Measurements from ENCODE around the gene APOBEC2.

The APOBEC2 gene

GRCh38 chr6:41061196-41061726 is 8.3 kb downstream of the APOBEC2 start:
- no peak for DNase-seq (ENCODE audit: low spot score)

GRCh38 chr6:41062056-41062455 is 9.1 kb downstream of the APOBEC2 start:
- no peak for DNase-seq (ENCODE audit: low spot score)

GRCh38 chr6:41063884-41064285 is 10.9 kb downstream of the APOBEC2 start:
- no peak for DNase-seq (ENCODE audit: low spot score)

GRCh38 chr6:41064841-41065240 is 11.8 kb downstream of the APOBEC2 start:
- no peak for DNase-seq (ENCODE audit: low spot score)

GRCh38 chr6:41065550-41066026 is 12.6 kb downstream of the APOBEC2 start:
- DNase-seq (ENCODE audit: low spot score) = no peak

GRCh38 chr6:41066867-41067304 is 13.9 kb downstream of the APOBEC2 start:
- peak; percentile 86 for DNase-seq (ENCODE audit: low spot score)

GRCh38 chr6:41071501-41071922 is 18.5 kb downstream of the APOBEC2 start:
- no peak for DNase-seq (ENCODE audit: low spot score)

- peak; percentile 99 for DNase-seq (ENCODE audit: low spot score)
Measured at GRCh38 chr6:41071923-41072835, 19.2 kb downstream of the APOBEC2 start, which contains the start of gene OARD1. Gene OARD1, minus strand, starts transcription at chr6:41072356. Its CDS starts 722 bp downstream, at chr6:41071634.

GRCh38 chr6:41072836-41073202 is 19.8 kb downstream of the APOBEC2 start, which contains the start of gene NFYA:
Gene NFYA, plus strand, starts transcription at chr6:41072974. Its CDS starts 6,116 bp downstream, at chr6:41079090.
- DNase-seq (ENCODE audit: low spot score) = no peak

GRCh38 chr6:41073203-41073967 is 20.4 kb downstream of the APOBEC2 start:
- peak; percentile 86 for DNase-seq (ENCODE audit: low spot score)

GRCh38 chr6:41073968-41074691 is 21.1 kb downstream of the APOBEC2 start:
- peak; percentile 44 for DNase-seq (ENCODE audit: low spot score)

- DNase-seq (ENCODE audit: low spot score) = peak; percentile 25
Measured at GRCh38 chr6:41074692-41075436, 21.9 kb downstream of the APOBEC2 start.

GRCh38 chr6:41075651-41076626 is 22.9 kb downstream of the APOBEC2 start:
- no peak for DNase-seq (ENCODE audit: low spot score)

GRCh38 chr6:41077536-41077935 is 24.5 kb downstream of the APOBEC2 start:
- peak; percentile 50 for DNase-seq (ENCODE audit: low spot score)

GRCh38 chr6:41078101-41078500 is 25.1 kb downstream of the APOBEC2 start:
- peak; percentile 13 for DNase-seq (ENCODE audit: low spot score)

- no peak for DNase-seq (ENCODE audit: low spot score)
Measured at GRCh38 chr6:41079080-41079479, 26.1 kb downstream of the APOBEC2 start.

- no peak for DNase-seq (ENCODE audit: low spot score)
Measured at GRCh38 chr6:41080621-41081020, 27.6 kb downstream of the APOBEC2 start.

- no peak for DNase-seq (ENCODE audit: low spot score)
Measured at GRCh38 chr6:41083072-41083471, 30.1 kb downstream of the APOBEC2 start.

GRCh38 chr6:41085182-41085581 is 32.2 kb downstream of the APOBEC2 start:
- DNase-seq (ENCODE audit: low spot score) = no peak

GRCh38 chr6:41088451-41088850 is 35.4 kb downstream of the APOBEC2 start:
- no peak for DNase-seq (ENCODE audit: low spot score)
